ENCODE results near the gene SEMA4D. TPM values are rescaled to one million over a fixed set of nuclear protein-coding genes. Genes with fewer than 3 reads are reported as not detected.

SEMA4D gene
- total and polyA plus RNA-seq, 2 of the 13 experiments (the other 11 are each of a cell fraction or from before 2014, with no cell fraction given): 0.13 to 0.16 TPM

DNA sequence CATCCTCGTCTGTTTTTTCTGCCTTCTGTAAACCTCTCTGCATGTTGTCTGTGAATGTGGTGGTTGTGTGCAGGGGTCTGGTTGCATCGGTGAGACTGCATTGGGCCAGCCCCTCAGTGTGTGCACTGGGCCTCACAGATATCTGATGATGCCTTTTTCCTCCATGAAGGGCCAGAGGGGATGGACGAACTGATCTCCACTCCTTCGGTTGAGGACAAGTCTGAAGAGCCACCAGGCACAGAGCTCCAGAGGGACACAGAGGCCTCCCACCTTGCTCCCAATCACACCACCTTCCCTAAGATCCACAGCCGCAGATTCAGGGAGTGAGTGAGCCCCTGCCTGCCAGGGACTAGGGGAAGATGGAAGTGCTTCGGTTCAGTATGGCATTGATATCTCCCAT is 148.3 kb downstream of the SEMA4D start:
- no peak for DNase-seq (ENCODE audit: low spot score)
- no TSS peak for BruUV-seq (replicated peaks)
- Histone ChIP-seq H4K20me1 (ENCODE audit: insufficient read depth, low read length) (no peaks in the 10 kb centered on the region), H3K27ac (ENCODE audit: extremely low read length, insufficient read depth, low read length) (no peak overlapping the region), H3K4me1 (ENCODE audit: insufficient read depth, low read length) (peaks cover 45% of the 10 kb centered on the region), H3K9me3 (ENCODE audit: low read length) (no peaks in the 10 kb centered on the region), H3K9ac (ENCODE audit: insufficient read depth, low read depth, low read length) (no peak overlapping the region), H3K27me3 (ENCODE audit: control insufficient read depth in 1 of 2, insufficient read depth in 2 of 2, low read length in 2 of 2) (no peaks in the 10 kb centered on the region), H3K79me2 (ENCODE audit: insufficient read depth, low read length) (no peaks in the 10 kb centered on the region), H3K36me3 (replicated peaks in 1 of 2; ENCODE audit: control insufficient read depth in 1 of 2, insufficient read depth in 2 of 2, low read length in 2 of 2) (peaks cover 22 to 63% of the 10 kb centered on the region in 2 experiments), H3K4me2 (ENCODE audit: low read depth, low read length) (no peak overlapping the region), H2AFZ (ENCODE audit: low read length) (no peak overlapping the region), H3K4me3 (replicated peaks in 1 of 3; ENCODE audit: insufficient read depth in 1 of 3, low read depth in 2 of 3, low read length in 3 of 3) (no peak overlapping the region)
- ChIA-PET CTCF (ENCODE audit: low intra/inter-chr PET ratio, low total read pairs) (no interaction called here), POLR2A (no interaction called here)
- WGBS (ENCODE audit: low lambda C conversion rate): 93% methylated on average over 6 of the region's 6 CpGs
- TF ChIP-seq, protein P1, sequence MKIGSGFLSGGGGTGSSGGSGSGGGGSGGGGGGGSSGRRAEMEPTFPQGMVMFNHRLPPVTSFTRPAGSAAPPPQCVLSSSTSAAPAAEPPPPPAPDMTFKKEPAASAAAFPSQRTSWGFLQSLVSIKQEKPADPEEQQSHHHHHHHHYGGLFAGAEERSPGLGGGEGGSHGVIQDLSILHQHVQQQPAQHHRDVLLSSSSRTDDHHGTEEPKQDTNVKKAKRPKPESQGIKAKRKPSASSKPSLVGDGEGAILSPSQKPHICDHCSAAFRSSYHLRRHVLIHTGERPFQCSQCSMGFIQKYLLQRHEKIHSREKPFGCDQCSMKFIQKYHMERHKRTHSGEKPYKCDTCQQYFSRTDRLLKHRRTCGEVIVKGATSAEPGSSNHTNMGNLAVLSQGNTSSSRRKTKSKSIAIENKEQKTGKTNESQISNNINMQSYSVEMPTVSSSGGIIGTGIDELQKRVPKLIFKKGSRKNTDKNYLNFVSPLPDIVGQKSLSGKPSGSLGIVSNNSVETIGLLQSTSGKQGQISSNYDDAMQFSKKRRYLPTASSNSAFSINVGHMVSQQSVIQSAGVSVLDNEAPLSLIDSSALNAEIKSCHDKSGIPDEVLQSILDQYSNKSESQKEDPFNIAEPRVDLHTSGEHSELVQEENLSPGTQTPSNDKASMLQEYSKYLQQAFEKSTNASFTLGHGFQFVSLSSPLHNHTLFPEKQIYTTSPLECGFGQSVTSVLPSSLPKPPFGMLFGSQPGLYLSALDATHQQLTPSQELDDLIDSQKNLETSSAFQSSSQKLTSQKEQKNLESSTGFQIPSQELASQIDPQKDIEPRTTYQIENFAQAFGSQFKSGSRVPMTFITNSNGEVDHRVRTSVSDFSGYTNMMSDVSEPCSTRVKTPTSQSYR (CRISPR knock-in tag; IDR thresholded peaks at IDR 0.05; ENCODE audit: borderline replicate concordance): no peak
- TF ChIP-seq MAF1 (CRISPR knock-in tag; IDR thresholded peaks at IDR 0.05; ENCODE audit: borderline replicate concordance): no peak
- no peak for TF ChIP-seq ZNF7 (CRISPR knock-in tag; IDR thresholded peaks at IDR 0.05)
- no peak for TF ChIP-seq AKAP8 (CRISPR knock-in tag; IDR thresholded peaks at IDR 0.05)
- no peak for TF ChIP-seq NFE2 (CRISPR knock-in tag; IDR thresholded peaks at IDR 0.05)
- TF ChIP-seq HDAC1 (CRISPR knock-in tag; IDR thresholded peaks at IDR 0.05): no peak
- TF ChIP-seq ZNF367 (CRISPR knock-in tag; IDR thresholded peaks at IDR 0.05; ENCODE audit: borderline replicate concordance): no peak
- TF ChIP-seq ZNF224 (CRISPR knock-in tag; IDR thresholded peaks at IDR 0.05): no peak
- TF ChIP-seq NFKBIZ (CRISPR knock-in tag; IDR thresholded peaks at IDR 0.05): no peak
- TF ChIP-seq ELF3 (CRISPR knock-in tag; IDR thresholded peaks at IDR 0.05): no peak
- no peak for TF ChIP-seq TSC22D2 (CRISPR knock-in tag; IDR thresholded peaks at IDR 0.05; ENCODE audit: borderline replicate concordance)
- no peak for TF ChIP-seq ZNF24 (IDR thresholded peaks at IDR 0.05)
- no peak for TF ChIP-seq ZNF230 (CRISPR knock-in tag; IDR thresholded peaks at IDR 0.05)
- TF ChIP-seq POLR2A (IDR thresholded peaks at IDR 0.05; ENCODE audit: insufficient read depth in 1 of 2, low read depth in 2 of 2, low read length in 2 of 2): no peak
- FAIRE-seq: no peak
- no peak for ATAC-seq
- intact Hi-C loops (cut with micrococcal nuclease; ENCODE audit: unreplicated experiment): no loop called here
- in situ Hi-C loops (cut with HindIII; ENCODE audit: extremely low pct_ligation_motif_present, low pct_unique_long_range_greater_than_20kb): no loop called here
